Panc1 (cell line): ENCODE data around the gene KLRD1. TPM values are rescaled to one million over a fixed set of nuclear protein-coding genes. Genes with fewer than 3 reads are reported as not detected.

ENCODE experiments used
- ATAC-seq: fragments of 200-7000 bp; cut with Tn5 transposase; 2 replicates; pipeline ENCODE4 v1.9.1; 2020; ENCODE audit warnings: mild to moderate bottlenecking, moderate library complexity
- BruUV-seq: library from RNA; stranded (reverse); fragments of 400-500 nt; replicated peaks from 2 replicates; lab custom pipeline; 2021; lab: Mats Ljungman, UMichigan
- CTCF ChIA-PET: fragments of 300-600 bp; sonication (Branson Sonifier 250); formaldehyde crosslinking; loops from one replicate; lab custom pipeline; 2022; ENCODE audit warnings: antibody characterized with exemption; lab: Charles Lee
- POLR2A ChIA-PET: fragments of 300-600 bp; sonication (Branson Sonifier 250); formaldehyde crosslinking; loops from one replicate; lab custom pipeline; 2022; ENCODE audit warnings: antibody characterized with exemption; lab: Charles Lee
- DNase-seq: peaks from one replicate; pipeline ENCODE4 v3.0.0-alpha.2; 2010; ENCODE audit warnings: low read depth, low spot score
- H3K27ac ChIP-seq: 2 replicates; pipeline ENCODE4 v1.5.1; 2011; ENCODE audit warnings: mild to moderate bottlenecking, low read length, inconsistent platforms
- H3K27me3 ChIP-seq: fragments of 200-500 bp; sonication (Bioruptor generic); 2 replicates; pipeline ENCODE4 v1.6.0; 2014; ENCODE audit warnings: low read length, inconsistent platforms; ENCODE audit not compliant: control insufficient read depth, insufficient read depth
- H3K36me3 ChIP-seq: fragments of 200-500 bp; sonication (Bioruptor generic); 2 replicates; pipeline ENCODE4 v1.5.1; 2014; ENCODE audit warnings: inconsistent platforms, mild to moderate bottlenecking, low read length, moderate library complexity; ENCODE audit not compliant: control insufficient read depth, insufficient read depth
- H3K4me1 ChIP-seq: 2 replicates; pipeline ENCODE4 v1.5.1; 2011; ENCODE audit warnings: inconsistent platforms, mild to moderate bottlenecking, low read length, moderate library complexity; ENCODE audit not compliant: control insufficient read depth, insufficient read depth
- H3K4me3 ChIP-seq, 2 experiments: 2 replicates each; pipeline ENCODE4 v1.5.1; 2011 to 2012; ENCODE audit warnings: low read depth in 2 of 2, low read length in 2 of 2, mild to moderate bottlenecking in 2 of 2, inconsistent platforms in 1 of 2, moderate library complexity in 1 of 2
- H3K9me3 ChIP-seq: fragments of 200-500 bp; sonication (Bioruptor generic); 2 replicates; pipeline ENCODE4 v1.5.1; 2014; ENCODE audit warnings: low read depth, mild to moderate bottlenecking, inconsistent platforms, low read length, moderate library complexity; ENCODE audit not compliant: control insufficient read depth, insufficient read depth
- POLR2AphosphoS5 ChIP-seq: IDR thresholded peaks from 2 replicates; pipeline ENCODE4 v1.6.1; 2012; ENCODE audit warnings: mild to moderate bottlenecking, low read depth, low read length, moderate library complexity
- REST ChIP-seq, 2 experiments: IDR thresholded peaks; 2 replicates each; pipeline ENCODE4 v1.6.1; 2011 to 2012; ENCODE audit warnings: low read depth in 2 of 2, control low read depth in 1 of 2, low read length in 1 of 2, mild to moderate bottlenecking in 1 of 2, moderate library complexity in 1 of 2; ENCODE audit not compliant: insufficient read depth in 1 of 2
- SIN3A ChIP-seq: IDR thresholded peaks from 2 replicates; pipeline ENCODE4 v1.6.1; 2012; ENCODE audit warnings: low read depth, mild to moderate bottlenecking, low read length, moderate library complexity, borderline replicate concordance; ENCODE audit not compliant: insufficient read depth
- TCF7L2 ChIP-seq: IDR thresholded peaks from 2 replicates; pipeline ENCODE4 v1.6.1; 2011; ENCODE audit warnings: mild to moderate bottlenecking, low read depth, low read length, inconsistent platforms
- in situ Hi-C: cut with HindIII; loops from 2 replicates; pipeline ENCODE4 v1.10.0; 2016; ENCODE audit warnings: low sequenced_read_pairs, low pct_unique_long_range_greater_than_20kb
- intact Hi-C: fragments of 100-400 bp; cut with micrococcal nuclease; formaldehyde crosslinking; loops from one replicate; pipeline ENCODE4 v1.10.0; 2022; ENCODE audit not compliant: unreplicated experiment
- total RNA-seq: library from RNA; stranded (reverse); gene quantifications from one replicate; pipeline ENCODE4 v1.2.1, GENCODE V29; 2021; ENCODE audit not compliant: unreplicated experiment
- TF ChIP-seq, protein P1 (sequence below): fragments of 450-650 bp; IDR thresholded peaks from 2 replicates; pipeline ENCODE4 v1.5.1; 2017; ENCODE audit warnings: mild to moderate bottlenecking

Gene KLRD1
- total RNA-seq, 1 experiment from 2014 or later, result not detected

DNA sequence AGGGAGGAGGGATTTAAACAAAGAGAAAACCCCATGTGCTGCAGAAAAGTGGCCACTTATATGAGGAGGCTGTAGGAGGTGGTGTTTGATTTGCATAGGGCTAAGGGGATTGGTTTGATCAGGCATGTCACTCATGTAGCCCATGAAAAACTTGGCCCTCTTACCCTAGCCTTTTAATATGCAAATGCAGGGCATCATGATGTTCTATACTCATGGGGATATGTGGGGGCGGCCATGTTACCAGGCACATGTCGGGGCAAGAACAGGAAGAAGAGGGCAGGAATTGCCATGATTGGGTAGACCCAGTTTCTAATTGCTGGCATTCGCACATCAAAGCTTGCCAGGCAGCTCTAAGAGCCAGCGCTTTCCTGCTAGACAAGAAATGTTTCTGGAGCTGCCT is 53.4 kb downstream of the KLRD1 start:
- in situ Hi-C loops, result no loop called here
- peak overlapping the region; percentile 51; the same call in 1 of the 2 replicates for H3K27ac ChIP-seq

DNA sequence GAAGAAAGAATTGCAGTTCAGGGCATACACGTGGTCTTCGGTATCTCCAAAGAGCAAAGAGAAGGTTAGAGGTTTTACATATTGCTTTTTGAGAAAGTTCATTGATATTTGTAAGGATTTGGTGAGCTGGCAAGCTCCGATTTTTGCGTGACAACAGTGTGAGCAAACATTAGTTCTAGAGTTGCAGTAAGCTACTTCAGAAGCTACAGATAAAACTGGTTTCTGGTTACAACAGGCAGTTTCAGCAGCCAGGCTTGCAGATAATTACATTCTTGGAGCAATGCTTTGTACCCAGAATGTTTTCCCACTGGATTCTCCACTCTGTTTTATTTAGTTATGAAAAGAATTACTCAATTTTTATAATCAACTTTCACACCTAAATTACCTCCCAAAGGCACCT is 54.0 kb downstream of the KLRD1 start:
- no peak for DNase-seq
- no peak for TF ChIP-seq TCF7L2
- TF ChIP-seq POLR2AphosphoS5, result no peak
- TF ChIP-seq SIN3A, result no peak
- TF ChIP-seq REST (IDR thresholded peaks at IDR 0.05; ENCODE audit: insufficient read depth in 1 of 2, low read depth in 2 of 2, low read length in 1 of 2), result no peak
- peak overlapping the region; percentile 51; the same call in 1 of the 2 replicates for H3K27ac ChIP-seq
- no peaks in the 10 kb centered on the region for H3K9me3 ChIP-seq
- H3K36me3 ChIP-seq, result no peaks in the 10 kb centered on the region
- ChIA-PET CTCF (interaction anchor here (0.6 kb wide), 1 partner anchor 168 kb away, joined by 8 read pairs; no protein-coding TSS in a partner anchor), POLR2A (no interaction called here)
- intact Hi-C loops, result no loop called here
- no TSS peak for BruUV-seq
- H3K4me3 ChIP-seq, result no peak overlapping the region
- H3K27me3 ChIP-seq, result no peaks in the 10 kb centered on the region
- H3K4me1 ChIP-seq, result peaks cover 21% of the 10 kb centered on the region
- in situ Hi-C loops, result no loop called here
- ATAC-seq, result no peak

More for the DNA sequence above, 53.4 kb downstream of the KLRD1 start:
- no peak for DNase-seq
- Histone ChIP-seq H3K27me3 (no peaks in the 10 kb centered on the region), H3K4me1 (peaks cover 17% of the 10 kb centered on the region), H3K36me3 (no peaks in the 10 kb centered on the region), H3K4me3 (no peak overlapping the region), H3K9me3 (no peaks in the 10 kb centered on the region)
- TF ChIP-seq TCF7L2 (no peak), REST (IDR thresholded peaks at IDR 0.05; ENCODE audit: insufficient read depth in 1 of 2, low read depth in 2 of 2, low read length in 1 of 2) (no peak), POLR2AphosphoS5 (no peak), SIN3A (no peak)
- TF ChIP-seq, protein P1, sequence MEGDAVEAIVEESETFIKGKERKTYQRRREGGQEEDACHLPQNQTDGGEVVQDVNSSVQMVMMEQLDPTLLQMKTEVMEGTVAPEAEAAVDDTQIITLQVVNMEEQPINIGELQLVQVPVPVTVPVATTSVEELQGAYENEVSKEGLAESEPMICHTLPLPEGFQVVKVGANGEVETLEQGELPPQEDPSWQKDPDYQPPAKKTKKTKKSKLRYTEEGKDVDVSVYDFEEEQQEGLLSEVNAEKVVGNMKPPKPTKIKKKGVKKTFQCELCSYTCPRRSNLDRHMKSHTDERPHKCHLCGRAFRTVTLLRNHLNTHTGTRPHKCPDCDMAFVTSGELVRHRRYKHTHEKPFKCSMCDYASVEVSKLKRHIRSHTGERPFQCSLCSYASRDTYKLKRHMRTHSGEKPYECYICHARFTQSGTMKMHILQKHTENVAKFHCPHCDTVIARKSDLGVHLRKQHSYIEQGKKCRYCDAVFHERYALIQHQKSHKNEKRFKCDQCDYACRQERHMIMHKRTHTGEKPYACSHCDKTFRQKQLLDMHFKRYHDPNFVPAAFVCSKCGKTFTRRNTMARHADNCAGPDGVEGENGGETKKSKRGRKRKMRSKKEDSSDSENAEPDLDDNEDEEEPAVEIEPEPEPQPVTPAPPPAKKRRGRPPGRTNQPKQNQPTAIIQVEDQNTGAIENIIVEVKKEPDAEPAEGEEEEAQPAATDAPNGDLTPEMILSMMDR, result no peak
- POLR2A ChIA-PET, result no interaction called here
- CTCF ChIA-PET, result interaction anchor here (0.6 kb wide), 1 partner anchor 167 kb away, joined by 8 read pairs; no protein-coding TSS in a partner anchor
- intact Hi-C loops, result no loop called here
- ATAC-seq, result no peak
- BruUV-seq, result no TSS peak
